Brain pericyte (primary cell): ENCODE measurements around the gene UBE2K.
"Not testable (repeated sequence)": the region's sequence is repeated elsewhere in the genome, so short reads cannot be mapped to it uniquely, and the experiment has no call there.

Experiments used
- DNase-seq: peaks from one replicate; pipeline ENCODE4 v3.0.0-alpha.2; 2012; ENCODE audit warnings: low read depth, low spot score

The UBE2K gene, protein sequence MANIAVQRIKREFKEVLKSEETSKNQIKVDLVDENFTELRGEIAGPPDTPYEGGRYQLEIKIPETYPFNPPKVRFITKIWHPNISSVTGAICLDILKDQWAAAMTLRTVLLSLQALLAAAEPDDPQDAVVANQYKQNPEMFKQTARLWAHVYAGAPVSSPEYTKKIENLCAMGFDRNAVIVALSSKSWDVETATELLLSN

DNA sequence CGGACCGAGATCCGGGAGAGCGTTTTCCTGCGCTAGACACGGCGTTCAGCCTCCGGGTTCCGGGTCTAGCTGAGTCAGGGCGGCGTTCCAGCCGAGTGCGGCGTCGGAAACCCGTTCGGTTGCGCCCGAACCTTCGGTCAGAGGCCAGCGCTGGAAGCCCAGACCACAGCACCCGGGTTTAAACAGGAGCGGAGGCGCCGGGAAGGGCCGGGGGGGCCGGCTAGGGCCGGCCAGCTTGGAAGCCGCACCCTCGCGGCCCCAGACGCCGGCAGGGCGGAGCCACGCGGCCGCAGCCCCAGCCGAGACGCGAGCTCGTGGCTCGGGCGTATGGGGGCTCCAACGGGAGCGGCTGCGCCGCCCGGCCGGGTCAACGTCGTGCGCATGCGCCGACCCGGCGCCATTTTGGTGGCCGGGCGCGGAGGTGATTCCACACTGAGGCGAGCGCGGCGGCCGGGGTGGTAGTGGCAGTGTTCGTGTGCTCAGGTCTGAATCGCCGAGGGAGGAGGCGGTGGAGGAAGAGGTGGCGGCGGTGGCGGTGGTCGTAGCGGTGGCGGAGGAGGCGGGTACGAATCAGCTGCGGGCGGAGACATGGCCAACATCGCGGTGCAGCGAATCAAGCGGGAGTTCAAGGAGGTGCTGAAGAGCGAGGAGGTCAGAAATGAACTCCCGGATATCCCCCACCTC is at the start of gene UBE2K:
TSS of gene UBE2K (plus strand) at position 397 of the 684 bp plus-strand sequence. CDS start at position 589, 192 bp downstream.
- peak; percentile 39 for DNase-seq

DNA sequence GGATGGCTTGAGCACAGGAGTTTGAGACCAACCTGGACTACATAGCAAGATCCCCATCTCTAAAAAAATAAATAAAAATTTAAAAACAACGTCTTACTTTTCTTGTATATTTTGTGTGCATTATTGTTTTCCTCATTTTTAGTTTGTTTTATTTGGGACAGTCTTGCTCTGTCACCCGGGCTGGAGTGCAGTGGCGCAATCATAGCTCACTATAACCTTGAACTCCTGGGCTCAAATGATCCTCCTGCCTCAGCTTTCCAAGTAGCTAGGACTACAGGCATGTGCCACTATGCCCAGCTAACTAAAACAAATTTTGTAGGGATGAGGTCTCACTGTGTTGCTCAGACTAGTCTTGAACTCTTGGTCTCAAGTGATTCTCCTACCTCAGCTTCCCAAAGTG is 49.7 kb upstream of the UBE2K start:
- no peak for DNase-seq

DNA sequence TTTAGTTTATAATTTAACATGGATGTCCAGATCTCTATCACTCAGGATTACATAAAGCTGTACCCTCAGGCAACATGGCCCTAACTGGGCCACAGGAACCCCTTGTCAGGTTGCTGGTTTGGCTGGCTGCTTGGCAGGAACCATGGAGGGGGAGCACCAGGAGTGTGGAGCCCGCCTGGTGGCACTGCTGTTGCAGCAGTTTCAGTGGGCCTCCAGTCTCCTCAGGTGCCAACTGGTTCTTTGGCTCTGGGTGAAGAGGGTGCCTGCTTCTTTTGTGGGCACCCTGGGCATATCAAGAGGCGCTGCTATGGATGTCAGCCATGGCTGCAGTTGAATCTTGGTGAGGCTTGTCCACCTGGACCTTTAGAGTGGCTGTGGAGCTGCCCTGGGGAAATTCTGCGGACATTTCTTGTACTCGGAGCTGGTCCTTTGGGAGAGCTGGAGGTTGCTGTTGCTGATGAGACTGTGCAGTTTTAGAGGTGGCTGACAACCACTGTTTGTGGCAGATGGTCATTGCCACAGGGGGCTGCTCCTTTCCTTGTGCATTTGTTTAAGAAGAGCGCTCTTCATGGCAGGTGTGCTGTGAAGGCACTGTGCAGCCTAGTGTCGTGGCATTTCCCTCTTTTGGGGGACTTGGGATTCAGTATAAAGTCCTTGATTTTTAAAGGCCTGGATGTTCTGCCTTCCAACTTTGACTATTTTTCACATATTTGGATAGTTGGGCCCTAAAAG is 48.9 kb upstream of the UBE2K start:
- no peak for DNase-seq

DNA sequence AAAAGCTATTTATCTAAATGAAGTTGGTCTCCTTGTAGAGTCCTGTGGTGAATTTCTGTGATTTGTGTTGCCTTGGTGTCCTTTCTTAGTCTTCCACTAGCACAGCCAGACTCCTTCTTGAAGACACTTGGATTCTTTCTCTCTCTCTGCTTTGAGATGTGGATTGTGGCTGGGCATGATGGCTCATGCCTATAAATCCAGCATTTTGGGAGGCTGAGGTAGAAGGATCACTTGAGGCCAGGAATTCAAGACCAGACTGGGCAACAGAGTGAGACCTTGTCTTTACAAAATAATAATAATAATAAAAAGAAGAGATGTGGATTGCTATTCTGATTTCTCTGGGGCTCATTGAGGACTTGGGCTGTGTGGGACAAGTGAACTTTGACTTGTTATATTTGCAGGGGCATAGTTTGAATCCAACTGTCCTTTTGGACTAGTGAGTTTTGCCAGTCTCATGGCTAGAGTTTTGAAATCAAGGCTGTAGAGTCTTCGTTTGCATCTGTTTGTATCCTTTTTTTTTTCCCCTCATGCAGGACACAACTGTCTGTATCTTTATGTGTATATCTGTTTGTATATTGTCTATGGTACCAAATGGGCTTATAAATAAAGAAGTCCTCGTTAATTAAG is 48.2 kb upstream of the UBE2K start:
- no peak for DNase-seq

DNA sequence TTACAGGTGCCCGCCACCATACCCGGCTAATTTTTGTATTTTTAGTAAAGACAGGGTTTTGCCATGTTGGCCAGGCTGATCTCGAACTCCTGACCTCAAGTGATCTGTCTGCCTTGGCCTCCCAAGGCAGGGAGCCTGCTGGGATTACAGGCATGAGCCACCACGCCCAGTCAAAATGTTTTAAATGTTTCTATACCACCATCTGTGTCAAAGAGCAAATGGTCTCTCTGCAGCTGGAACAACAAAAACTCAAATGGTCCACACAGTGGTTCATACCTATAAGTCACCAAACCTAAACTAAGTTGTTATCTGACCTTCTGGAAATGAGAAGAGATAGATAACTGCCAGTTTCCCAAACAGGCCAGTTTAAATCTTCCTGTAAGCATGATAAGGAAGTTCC is 46.4 kb upstream of the UBE2K start:
- not testable (repeated sequence) for DNase-seq

DNA sequence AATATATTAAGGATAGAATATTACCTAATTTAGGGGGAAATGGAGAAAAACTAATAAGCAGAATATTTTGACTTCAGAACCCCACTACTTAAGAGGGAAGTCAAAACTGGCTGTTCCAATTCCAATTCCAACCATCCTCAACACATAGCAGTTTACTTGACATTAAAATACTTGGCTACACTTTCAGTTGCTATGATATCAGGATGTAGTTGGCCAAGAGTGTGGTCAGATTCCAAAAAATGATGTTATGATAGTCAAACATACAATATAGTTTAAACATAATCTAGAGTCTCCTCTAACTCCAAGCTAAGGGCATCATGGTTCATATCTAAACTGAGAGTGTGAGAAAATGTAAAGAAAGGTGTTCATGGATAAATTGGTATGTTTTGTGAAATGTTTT is 42.7 kb upstream of the UBE2K start:
- DNase-seq, result no peak

DNA sequence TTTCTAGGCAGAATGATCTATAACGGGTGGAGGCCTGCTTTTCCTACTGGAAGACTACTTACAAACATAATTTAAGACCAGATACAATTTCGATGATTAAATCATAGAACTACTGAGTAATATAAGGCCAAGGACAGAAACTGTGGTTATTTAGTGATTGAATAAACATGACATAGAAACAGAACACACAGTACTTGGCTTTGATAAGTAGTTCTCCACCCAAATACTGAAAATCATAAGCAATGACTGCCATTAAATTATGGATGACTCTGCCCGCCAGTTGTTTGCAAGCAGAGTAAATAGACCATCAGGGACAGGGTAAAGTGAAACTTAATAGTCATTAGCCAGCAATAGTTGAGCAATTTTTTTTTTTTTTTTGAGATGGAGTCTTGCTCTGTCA is 42.1 kb upstream of the UBE2K start:
- DNase-seq, result no peak

DNA sequence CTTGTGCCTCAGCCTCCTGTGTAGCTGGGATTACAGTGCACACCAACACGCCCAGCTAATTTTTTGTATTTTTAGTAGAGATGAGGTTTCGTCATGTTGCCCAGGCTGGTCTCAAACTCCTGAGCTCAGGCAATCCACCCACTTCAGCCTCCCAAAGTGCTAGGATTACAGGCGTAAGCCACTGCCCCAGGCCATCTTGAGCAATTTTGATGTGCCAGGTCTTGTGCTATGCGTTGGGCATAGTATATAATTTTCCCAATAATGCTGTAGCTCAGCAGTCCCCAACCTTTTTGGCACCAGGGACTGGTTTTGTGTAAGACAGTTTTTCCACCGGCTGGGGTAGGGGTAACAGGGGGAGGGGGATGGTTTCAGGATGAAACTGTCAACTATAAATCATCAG is 41.3 kb upstream of the UBE2K start:
- not testable (repeated sequence) for DNase-seq

DNA sequence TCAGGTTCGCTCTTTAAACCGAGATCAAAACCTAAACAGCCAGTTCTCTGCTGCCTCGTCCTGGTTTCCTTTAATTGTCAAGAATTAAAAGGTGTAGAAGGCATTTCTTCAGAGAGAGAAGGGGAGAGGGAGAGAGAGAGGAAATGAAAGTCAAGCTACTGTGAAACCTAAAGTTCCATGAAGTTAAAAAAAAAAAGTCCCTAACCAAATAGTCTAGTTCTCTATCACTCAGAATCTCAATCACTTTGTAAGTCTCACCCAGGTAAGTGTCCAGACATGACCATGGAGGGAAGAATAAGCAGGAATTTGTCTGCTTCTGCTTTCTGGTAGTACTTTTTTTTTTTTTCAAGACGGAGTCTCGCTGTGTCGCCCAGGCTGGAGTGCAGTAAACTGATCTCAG is 40.5 kb upstream of the UBE2K start:
- no peak for DNase-seq

DNA sequence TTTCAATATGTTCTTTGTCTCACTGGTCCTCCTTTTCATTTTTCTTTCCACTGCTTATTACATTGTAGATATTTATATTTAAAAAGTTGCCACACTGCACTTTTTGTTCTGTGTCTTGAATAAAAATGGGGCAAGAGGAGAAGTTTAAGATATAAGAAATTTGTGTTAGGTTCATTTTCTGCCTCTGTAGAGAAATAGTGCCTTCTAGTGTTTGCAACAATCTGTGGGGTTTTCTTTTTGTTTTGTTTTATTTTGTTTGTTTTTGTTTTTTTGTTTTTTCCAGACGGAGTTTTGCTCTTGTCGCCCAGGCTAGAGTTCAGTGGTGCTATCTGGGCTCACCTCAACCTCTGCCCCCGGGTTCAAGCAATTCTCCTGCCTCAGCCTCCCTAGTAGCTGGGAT is 39.2 kb upstream of the UBE2K start:
- DNase-seq, result no peak

DNA sequence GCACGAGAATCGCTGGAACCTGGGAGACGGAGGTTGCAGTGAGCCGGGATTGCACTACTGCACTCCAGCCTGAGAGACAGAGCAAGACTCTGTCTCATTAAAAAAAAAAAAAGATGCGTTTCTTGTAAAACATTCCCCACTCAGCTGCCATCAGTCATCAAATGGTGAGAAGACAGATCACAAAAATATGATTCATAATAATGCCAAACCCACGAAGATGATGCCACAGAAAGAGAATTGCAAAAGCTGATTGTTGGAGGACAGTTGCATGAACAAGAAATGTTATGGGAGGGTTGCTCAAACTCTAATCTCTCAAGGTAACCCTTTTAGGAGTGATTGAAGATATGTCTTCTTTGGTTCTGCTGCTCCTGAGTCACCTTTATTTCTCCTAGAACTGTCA is 37.9 kb upstream of the UBE2K start:
- DNase-seq, result no peak

DNA sequence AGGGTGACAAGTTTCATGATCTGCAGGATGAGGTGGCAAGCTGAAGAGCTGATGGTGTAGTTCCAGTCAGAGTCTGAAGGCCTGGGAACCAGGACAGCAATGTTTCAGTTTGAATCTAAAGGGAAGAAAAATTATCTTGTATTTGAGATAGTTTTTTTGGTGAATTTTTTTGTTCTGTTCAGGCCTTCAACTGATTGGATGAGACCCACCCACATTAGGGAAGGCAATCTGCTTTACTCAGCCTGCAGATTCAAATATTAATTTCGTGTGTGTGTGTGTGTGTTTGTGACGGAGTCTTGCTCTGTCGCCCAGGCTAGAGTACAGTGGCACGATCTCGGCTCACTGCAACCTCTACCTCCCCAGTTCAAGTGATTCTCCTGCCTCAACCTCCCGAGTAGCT is 37.2 kb upstream of the UBE2K start:
- DNase-seq, result no peak

DNA sequence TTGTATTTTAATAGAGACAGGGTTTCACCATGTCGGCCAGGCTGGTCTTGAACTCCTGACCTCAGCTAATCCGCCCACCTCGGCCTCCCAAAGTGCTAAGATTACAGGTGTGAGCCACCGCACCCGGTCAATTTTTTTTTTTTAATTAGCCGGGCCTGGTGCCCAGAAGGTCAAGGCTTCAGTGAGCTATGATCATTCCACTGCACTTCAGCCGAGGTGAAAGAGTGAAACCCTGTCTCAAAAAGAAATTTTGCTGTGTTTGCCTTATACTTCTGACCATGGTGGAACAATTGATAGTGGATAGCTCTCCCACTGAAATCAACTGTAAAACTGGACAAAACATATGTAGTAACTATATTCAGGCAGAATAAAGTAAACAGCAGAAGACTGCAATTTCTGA is 35.3 kb upstream of the UBE2K start:
- no peak for DNase-seq

DNA sequence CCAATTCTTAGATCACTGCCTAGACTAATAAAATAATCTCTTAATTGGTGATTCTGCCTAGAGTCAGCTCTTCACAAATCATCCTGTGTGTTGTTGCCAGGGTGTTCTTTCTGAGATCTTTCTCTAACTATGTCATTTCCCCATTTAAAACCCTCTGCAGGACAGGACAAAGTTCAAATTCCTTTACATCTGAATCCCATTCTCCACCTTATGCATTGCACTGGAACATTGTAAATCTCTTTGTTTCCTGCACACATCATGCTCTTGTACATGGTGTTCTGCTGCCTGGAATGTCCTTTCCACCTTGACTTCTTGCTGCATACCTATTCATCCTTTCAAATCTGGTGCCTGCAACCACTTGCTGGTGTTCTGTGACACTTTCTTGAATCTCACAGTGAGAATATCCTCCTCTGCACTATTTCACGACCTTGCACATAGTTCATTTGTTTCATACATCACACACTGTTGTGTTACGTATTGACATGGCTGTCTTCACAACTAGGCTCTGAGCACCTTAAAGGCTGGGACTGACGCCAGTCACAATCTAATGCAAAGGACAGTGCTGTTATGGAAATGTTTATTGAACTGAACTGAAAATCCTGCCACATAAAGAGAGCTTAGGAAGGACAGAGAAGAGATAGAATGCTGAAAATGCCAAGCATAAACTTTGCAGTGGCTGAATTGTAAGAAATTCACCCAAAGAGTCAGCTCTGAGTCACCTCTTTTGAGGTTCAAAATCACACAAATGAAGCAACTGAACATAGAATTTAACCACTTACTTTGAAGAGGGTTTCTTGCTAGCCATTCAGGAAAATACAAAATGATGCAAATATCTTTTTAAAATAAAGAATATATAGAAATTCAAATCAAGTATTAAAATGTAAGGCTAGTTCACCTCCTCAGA is 32.9 kb upstream of the UBE2K start:
- DNase-seq, result no peak

DNA sequence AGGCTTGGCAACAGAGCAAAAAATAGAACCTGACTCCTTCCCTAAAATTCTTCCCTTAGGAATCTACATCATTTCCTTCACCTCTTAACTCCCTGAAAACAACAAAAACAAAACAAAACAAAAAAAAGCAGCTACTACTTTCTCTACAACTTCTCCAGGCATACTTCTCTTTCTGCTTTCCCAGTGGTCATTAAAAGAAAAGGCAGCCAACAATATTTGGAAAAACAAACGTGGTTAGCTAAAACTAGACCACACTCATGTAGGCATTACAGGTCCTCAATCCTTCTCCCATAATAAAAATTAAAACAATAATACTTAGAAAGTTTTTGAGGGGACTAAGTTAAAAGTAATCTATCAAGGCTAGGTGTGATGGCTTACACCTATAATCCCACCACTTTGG is 30.2 kb upstream of the UBE2K start:
- no peak for DNase-seq

DNA sequence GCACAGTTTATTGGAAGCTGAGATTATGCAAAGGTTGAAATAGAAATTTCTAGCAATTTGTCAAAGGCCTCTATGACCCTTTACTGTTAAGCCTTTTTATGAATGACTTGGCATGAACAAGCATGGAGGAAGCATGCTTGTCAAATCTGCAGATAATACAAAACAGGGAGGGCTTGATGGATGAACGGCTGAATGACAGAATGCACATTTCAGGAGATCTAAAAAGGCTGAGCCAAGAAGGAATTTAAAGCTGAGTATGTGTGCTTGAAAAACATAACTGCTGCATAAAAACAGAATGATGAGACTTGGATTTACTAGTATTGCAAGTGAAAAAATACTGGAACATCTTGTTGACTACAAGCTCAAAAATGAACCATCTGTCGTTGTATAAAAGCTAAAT is 29.0 kb upstream of the UBE2K start:
- no peak for DNase-seq

DNA sequence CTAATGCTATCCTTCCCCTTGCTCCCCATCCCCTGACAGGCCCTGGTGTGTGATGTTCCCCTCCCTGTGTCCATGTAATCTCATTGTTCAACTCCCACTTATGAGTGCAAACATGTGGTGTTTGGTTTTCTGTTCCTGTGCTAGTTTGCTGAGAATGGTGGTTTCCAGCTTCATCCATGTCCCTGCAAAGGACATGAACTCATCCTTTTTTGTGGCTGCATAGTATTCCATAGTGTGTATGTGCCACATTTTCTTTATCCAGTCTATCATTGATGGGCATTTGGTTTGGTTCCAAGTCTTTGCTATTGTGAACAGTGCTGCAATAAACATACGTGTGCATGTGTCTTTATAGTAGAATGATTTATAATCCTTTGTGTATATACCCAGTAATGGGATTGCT is 27.6 kb upstream of the UBE2K start:
- DNase-seq, result not testable (repeated sequence)

DNA sequence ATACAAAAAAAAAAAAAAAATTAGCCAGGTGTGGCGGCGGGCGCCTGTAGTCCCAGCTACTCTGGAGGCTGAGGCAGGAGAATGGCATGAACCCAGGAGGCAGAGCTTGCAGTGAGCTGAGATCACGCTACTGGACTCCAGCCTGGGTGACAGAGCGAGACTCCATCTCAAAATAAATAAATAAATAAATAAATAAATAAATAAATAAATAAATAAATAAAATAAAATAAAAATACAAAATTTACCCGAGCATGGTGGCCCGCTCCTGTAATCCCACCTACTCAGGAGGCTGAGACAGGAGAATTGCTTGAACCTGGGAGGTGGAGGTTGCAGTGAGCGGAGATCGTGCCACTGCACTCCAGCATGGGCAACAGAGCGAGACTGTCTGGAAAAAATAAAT is 22.3 kb upstream of the UBE2K start:
- not testable (repeated sequence) for DNase-seq

DNA sequence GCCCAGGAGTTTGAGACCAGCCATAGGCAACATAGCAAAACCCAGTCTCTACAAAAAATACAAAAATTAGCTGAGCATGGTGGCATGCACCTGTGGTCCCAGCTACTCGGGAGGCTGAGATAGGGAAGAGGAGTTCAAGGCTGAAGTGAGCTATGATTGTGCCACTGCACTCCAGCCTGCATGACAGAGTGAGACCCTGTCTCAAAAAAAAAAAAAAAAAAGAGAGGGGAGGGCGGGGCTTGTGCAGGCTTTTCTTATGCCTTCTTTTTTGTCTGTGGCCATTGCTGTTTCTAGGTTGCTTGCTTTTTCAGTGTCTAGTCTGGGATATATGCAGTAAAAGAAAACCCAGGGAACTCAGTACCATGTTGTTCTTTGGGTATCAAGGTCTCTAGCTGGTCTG is 16.9 kb upstream of the UBE2K start:
- not testable (repeated sequence) for DNase-seq

DNA sequence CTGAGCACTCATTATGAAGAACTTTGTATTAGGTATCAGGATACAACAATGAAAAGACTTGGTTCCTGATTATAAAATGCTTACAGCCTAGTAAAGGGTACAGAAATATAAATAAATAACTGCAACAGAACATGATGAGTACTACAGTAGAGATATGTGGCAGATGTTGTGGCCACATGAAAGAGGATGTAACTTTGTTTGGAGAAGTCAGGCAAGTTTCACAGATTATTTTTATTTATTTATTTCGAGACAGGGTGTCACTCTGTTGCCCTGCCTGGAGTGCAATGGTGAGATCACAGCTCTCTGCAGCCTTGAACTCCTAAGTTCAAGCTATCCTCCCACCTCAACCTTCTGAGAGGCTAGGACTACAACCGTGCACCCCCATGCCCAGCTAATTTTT is 15.8 kb upstream of the UBE2K start:
- no peak for DNase-seq

DNA sequence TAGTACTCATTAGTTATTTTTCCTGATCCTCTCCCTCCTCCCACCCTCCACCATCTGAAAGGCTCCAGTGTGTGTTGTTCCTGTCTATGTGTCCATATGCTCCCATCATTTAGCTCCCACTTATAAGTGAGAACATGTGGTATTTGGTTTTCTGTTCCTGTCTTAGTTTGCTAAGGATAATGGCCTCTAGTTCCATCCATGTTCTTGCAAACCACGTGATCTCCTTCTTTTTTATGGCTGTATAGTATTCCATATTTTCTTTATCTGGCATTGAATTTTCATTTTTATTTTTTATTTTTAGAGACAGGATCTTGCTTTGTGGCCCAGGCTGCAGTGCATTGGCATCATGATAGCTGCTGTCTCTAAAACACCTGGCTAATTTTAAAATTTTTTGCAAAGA is 11.9 kb upstream of the UBE2K start:
- DNase-seq, result no peak

DNA sequence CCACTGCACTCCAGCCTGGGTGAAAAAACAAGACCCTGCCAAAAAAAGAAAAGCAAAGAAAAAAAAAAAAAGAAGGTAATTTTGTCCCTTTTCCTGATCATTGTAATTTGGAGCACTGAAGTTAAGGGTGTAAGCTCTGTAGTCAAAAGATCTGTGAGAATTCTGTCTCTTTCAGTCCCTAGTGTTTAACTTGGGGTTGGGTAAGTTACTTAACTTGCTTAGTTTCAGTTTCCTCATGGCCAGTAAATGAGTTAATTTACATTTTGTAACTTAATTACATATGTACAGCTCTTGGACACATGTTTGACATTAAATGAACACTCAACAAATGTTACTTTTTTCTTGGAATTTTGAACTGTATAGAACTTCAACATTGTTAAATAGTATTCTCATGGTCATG is 10.9 kb upstream of the UBE2K start:
- no peak for DNase-seq
